IPS-11a (cell line): ENCODE results near the gene PTPRD.

ENCODE experiments used
- H3K4me3 ChIP-seq: one replicate; pipeline ENCODE4 v1.5.1; 2013; ENCODE audit warnings: low read depth, low read length, control low read depth

PTPRD gene

DNA sequence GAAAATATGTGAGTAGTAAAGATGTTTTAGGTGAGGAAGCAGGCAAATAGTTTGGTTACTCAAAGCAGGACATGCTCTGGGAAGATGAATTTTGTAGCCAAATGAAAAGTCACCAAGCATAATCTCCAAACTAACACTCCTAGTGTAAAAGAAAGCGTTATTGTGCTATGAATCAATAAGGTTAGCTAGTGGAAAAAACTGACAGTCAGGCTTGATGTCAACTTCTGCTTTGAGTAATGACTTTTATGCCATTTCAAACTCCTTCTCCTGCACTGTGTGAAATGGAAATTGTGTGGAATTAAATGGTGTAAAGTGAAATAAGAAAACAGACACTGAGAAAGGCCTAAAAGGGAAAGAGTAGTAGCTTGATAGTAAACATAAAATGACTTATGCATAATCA, 2176.0 kb downstream of the PTPRD start:
- H3K4me3 ChIP-seq, result no peak overlapping the region

DNA sequence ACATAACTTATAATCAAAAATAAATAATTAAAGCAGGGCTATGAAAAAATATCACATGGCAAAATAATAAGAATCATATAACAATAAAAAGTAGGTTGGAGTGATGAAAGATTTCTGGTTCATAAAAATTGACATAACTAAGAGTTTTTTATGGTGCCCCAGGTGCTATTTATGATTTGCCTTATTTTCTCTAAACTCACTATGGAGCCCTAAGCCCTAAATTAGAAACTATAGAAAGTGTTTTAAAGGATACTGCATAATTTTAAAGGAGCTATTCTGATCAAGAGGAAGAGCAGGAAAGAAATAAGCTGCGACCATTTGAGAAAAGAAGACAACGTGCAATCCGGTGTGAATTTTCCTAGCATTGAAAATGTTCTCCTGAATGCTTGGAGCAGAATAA, 2178.2 kb downstream of the PTPRD start:
- no peak overlapping the region for H3K4me3 ChIP-seq

DNA sequence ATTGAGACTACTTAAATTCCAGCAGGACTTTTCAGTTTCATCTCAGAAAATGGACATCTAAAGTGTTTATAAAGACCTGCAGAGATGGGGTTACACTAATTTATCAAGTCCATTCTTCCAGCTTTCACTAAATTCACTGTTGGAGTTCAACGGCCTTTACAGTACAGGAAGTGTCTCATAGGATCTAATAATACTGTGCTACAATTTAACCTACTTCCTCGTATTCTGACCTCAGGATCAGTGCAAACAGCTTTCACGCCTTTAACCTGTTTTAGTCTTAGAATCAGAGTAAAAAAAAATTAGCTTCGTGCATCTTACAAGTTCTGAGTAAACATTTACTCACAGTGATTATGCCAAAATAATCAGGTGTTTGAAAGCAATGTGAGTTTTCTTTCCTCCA, 2180.6 kb downstream of the PTPRD start:
- no peak overlapping the region for H3K4me3 ChIP-seq

DNA sequence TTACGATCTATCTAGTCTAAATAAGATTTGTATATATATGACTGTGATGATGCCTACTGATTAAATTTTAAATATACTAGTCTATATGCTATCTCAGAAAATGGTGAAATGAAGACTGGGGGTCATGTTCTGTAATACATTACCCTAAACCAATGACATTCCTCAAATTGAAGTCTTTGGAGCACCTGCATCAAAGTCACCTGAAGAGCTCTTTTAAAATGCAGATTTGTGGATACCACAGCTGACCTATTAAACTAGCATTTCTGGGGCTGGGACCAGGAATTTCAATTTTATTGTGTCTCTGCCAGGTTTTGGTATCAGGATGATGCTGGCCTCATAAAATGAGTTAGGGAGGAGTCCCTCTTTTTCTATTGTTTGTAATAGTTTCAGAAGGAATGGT, 2181.3 kb downstream of the PTPRD start:
- H3K4me3 ChIP-seq, result no peak overlapping the region

DNA sequence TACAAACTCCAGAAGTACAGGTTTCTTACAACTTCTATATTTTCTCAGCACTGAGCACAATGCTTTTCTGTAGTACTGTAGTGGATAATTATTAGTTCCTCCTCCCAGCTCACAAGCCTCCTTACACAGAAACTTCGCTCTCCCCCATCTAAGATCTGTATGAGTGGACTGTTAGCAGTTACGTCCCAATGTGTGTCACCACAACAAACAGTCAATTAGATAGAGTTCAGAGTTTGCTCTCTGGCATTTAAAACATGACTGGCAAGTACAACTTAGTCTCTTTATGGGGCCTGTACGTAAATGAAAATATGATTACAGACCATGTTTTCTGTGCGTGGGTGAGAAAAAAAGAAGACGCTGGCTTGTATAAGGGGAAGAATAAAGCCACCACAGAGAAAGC, 2181.9 kb downstream of the PTPRD start:
- no peak overlapping the region for H3K4me3 ChIP-seq

DNA sequence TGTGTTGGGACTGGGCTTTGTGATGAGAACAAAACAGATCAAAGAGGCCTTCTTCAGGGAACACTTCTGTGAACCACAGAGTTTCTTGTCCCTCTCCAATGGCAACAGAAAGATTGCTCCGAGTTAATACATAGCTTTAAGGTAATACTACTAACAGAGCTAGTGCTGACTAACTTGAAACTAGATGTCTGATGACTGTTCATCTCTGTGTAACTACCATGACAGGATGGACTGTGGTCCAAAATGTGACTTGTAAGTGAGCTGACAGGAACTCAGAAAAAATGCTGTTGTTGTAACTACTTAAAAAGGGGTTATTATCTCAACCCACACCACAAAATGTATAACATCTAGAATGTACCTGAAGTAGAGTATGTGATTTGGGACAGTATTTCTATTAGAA, 2183.0 kb downstream of the PTPRD start:
- no peak overlapping the region for H3K4me3 ChIP-seq

DNA sequence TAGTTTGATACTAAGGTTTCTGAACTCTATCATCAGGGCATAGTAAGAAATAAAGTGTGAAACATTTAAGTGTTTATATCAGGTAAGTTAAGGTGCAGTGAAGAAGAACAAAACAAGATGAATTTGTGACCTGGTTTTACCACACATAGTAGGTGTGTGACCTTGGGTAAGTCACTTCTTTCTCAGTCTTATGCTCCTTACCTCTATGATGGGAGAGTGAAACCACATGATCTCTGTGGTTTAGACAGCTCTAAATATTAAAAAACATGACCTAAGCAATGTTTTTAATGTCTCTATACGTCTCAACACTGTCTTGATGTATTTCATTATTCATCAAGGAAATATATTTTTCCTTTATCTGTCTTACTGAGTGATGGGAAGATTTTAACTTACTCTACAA, 2183.6 kb downstream of the PTPRD start:
- H3K4me3 ChIP-seq, result no peak overlapping the region

DNA sequence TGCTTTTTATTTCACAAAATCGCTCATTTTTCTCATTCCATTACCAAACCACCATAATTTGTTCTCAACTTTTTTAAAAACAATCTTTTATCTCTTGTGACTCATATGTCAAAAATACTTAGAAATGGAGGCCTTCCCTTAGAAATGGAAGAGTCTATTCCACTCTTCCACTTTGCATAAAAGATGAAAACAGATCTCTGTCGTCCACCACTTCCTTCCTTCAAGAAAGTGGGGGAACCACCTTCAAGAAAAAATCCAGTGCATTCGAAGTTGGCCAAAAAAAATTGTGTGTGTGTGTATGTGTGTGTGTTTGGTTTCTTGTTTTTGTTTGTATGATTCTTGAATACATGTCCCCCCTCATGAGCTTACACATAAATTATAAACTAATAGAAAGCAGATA, 2184.4 kb downstream of the PTPRD start:
- no peak overlapping the region for H3K4me3 ChIP-seq

DNA sequence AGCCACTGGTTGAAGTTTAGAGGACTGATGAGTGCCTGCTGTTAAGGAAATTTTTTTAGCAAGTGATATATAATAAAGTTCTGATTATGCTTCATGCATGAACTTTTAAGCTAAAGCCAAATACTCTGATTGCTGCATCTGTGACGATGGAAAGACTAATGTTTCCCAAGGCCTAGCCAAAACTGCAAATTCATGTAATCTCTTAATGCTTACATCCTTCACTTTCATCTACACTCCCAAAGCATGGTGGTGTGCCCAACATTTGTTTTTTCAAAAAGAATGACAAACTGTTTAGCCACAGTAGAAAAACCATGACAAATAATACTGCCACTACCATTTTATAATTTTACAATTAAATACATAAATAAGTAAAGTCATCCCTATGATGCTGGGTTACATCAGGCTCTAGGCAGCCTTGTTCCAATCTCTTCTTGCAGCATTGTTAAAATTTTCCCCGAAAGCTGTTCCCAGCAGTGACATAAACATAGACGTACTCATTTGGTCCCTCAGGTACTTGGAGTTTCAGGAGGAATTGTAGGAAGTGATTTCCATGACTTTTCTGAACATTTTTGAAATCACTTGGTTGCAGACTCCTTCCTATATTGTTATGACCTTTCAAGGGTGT, 2187.9 kb downstream of the PTPRD start:
- H3K4me3 ChIP-seq, result no peak overlapping the region

DNA sequence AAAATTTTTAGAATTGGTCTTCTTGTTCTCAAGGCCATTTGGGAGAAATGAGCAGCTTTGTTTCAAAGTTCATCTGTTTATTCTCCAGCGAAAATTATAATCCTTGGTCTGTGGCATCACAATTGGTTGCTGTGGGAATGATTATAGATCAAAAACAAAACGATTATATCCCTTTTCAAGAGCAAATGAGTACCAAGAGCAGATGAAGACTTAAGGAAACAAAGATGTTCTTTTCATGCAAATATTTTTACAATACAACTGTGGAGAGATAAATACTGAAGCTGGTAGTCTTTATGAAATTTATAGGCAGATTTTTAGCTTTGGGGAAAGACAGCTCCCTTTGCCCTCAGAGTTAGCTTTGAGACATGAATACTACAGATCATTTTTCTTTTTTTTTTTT, 2192.4 kb downstream of the PTPRD start:
- no peak overlapping the region for H3K4me3 ChIP-seq

DNA sequence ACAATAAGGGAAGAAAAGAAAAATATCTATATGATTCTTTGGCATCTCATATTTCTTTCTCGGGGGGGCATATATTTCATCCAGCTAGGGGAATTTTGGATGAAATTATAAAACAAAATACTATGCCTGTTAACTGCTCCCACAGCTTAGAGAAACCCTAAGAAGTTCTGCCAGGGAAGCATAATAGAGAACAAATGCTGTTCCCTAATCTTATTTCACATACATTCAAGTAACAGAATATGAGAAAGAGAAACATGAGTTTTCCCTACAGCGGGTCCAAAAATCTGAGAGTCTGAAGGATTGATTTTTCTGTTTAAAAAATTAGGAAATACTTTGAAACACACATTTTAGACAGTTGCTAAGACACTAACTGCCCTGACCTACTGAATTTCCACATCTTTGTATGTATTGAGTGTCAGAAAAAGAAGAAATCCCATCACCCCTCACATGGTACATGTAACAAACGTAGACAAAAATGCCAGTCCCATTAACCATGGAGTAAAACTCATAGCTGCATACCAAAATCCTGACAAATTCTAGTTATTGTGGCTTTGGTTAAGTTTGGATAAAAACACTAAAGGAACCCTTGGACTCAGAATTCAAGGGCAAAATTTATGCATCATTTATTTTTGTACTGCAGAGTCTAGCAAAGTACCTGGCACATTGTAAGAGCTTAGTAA, 2193.1 kb downstream of the PTPRD start:
- H3K4me3 ChIP-seq, result no peak overlapping the region

DNA sequence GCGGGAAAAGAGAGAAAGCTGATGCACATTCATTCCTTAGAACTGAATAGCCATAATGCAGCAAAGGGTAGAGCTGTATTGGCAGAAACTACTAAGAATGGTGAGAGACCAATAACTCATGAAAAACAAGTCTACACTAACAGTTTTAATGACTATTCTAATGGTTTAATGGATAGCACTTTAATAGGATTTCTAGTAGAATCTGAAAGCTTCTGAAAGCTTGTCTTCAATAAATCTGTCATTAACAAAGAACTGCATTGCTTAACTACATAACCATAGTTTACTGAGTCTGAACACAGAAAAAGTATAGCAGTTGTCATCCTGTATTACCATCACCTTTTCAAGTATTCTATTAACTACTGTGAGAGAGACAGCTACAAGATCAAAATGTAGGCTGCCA, 2195.5 kb downstream of the PTPRD start:
- no peak overlapping the region for H3K4me3 ChIP-seq

DNA sequence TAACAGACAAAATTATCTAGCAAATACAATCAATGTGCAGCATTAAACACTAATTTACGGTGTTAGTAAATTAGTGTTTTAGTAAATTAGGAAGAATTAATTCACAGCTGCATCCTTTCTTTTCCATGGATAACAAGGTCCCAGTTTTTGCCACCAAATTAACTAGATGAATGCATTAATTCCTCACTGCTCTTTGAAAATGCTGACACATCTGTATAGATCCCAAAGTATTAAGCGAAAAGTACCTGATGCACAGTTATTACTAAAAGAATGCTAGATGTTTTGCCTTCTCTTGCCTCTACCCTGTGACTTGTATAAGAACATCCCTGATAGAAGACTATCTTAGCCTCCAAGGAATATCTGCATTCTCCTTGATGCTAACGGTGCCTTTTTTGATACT, 2200.5 kb downstream of the PTPRD start:
- no peak overlapping the region for H3K4me3 ChIP-seq

DNA sequence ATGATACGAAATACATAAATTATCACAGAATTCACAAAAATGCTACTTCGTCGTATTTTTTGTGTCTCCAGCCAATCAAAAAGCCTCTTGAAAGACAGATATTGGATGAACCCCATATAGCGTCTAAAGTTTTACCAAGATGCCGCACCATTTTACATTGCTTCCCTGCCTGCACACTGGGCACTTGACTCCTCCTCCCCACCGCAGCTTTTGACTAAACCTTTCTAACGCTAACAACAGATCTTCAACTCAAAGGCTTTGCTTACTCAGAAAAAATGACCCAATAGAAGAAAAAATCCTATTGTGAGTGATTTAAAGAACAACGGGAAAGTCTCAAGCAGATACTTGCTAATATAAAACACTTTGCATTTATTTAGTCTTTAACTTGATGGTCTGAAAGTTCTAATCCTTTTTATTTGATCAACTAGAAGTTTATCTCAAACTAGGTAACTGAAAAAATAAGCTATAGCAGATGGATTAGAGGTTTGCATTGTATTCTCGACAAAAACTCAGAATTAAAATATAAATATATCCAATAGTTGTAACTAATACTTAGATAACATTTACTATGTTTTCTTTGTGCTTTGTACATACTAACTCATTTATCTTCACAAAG, 2204.1 kb downstream of the PTPRD start:
- no peak overlapping the region for H3K4me3 ChIP-seq

DNA sequence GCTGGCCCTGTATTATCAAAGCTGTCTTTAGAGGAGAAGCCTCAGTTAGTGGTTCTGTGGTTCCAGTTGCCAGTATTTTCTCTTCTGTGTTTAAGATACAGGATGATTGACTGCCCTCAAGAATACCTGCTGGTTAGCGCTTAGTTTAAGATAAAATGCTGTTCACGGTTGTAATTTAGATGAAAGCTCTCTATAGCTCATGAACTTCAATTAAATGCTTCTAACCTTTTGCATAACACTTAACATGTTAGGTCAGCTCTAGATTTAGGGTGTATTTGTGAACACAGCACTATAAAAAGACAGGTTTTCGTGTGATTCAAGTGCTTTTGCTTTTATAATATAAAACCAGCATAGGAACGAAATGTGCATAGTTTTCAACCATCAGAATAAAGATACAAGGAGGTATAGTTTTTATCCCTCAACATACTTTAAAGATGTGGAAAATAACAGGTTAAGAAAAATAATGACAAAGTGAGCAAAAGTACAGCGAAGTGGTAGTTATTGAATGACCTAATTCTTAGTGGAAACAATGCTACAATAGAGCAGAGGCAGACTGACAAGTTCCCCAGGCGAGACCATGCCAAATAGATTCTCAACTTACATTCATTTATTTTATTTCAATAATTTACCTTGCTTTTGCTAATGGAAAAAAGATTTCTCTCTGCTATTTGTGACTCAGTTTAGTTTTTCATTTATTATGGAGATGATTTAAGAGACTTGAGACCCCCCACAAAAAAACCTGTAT, 2210.7 kb downstream of the PTPRD start:
- H3K4me3 ChIP-seq, result no peak overlapping the region

DNA sequence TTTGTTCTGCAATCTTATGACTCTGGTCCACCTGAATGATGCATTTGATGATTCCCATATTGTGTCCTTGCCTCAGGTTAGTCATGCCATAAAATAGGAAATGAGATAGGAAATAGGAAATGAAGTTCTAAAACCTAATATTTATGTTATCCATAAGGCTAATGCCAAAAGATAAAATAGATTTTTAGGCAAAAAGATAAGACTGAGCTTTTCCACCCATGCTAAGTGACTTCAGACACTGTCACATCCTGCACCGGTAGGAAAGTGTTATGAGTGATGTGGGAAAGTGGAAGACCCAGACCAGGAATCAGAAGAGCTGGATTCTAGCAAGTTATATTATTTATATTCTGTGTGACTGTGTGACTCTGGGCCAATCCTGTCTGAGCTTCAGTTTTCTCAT, 2212.4 kb downstream of the PTPRD start:
- H3K4me3 ChIP-seq, result no peak overlapping the region

DNA sequence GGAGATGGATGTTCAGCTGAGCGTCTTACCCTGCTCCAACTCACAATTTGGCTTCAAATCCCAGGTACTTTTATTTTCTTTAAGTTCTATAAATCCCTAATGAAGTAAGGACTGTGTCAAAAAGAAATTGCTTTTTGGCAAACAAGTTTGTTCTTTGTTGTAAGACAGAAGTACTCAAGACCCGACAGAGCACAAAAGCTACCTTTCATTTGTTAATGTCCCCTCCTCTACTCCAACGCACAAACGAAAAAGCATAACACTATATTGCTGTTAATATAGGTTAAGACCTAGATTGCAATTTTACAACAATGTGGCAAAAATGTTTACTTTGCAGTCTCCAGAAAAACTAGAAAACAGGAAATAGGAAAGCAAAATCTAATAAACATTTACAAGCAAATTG, 2217.8 kb downstream of the PTPRD start:
- H3K4me3 ChIP-seq, result no peak overlapping the region

DNA sequence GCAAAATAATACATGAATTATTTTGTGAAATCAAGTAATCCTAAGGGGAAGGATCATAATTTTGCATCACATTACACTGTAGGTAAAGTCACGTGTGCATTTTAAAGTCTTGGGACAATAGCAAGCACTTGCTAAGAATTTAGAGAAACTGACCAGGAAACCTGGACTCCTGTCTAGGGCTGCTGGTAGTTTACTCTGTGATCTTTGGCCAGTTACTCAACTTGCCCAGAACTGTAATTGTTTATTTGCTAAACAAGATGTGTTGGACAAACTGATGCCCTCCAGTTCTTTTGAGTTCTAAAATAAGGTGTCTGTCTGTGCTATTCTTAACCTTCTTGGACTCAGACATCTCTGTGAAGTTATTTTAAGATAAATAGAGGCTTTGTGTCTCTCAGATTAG, 2218.5 kb downstream of the PTPRD start:
- H3K4me3 ChIP-seq, result no peak overlapping the region

DNA sequence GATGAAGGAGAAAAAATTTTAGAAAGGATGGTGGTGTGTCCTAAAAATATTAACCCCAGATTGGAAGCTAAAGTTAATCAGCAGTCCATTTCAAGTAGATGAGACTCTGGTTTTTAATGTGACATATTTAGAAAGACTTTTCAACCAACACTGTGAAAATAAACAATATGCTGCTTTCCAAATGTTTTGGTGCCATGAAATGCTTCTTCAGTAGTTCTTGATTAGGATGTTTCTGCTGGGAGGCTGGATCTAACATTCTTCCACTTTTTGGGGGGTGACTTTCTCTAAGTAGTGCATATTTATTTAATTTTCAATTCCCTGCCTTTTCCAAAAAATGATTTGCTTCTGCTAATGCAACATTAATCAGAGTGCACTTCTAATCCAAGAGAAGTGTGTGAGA, 2219.9 kb downstream of the PTPRD start:
- H3K4me3 ChIP-seq, result no peak overlapping the region

DNA sequence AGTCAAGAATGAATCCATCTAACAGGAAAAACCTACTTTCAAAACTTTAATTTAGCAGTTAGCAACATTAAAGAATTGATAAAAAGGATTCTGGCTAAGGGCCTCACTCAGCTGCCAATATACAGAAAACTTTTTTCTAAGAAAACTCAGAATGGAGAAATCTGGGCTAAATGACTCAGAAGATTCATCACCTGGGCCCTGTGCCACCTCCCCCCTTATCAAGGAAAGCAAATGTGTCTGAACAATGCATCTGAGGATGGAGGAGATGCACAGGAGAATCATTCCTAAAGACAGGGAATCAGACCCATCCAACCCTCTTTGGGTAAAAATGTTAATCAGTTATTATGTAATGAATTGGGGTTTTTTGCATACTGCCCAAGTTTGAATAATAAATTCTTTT, 2221.2 kb downstream of the PTPRD start:
- no peak overlapping the region for H3K4me3 ChIP-seq

DNA sequence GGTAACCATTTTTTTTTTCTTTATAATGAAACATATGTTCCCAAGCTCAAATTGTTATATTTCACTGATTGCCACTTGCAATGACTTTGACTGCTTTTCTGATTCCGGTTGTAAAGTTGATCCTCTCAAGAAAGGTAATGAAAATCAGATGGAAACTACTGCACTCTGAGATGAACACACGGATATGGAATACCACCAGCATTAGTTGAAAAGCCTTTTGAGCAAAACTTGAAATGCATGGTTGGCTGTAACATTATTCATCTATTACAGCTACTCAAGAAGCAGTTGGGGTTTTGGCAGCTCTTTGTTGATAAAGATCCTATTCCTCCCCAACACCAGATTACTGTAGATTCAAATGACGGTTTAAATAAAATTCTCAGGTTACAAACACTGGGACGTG, 2221.7 kb downstream of the PTPRD start:
- no peak overlapping the region for H3K4me3 ChIP-seq

DNA sequence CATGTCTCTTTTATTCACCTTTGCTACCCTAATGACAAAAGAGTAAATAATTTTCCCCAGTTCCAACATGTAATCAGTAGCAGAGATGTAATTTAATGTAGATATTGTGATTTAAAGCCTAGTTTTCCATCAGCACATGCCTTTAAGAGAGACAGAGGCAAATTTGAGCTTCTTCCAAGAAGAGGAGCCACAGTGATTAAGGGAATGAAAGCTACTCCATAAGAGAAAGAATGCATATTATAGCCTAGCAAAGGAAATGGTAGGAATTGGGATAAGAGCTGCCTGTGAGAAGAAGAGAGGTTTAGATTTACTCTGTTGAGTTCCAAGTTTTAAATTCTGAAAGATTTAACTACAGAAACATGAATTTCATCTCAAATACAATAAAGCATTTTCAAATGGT, 2222.2 kb downstream of the PTPRD start:
- no peak overlapping the region for H3K4me3 ChIP-seq
